Thymus (tissue), 14 donors: ENCODE measurements around the gene CAND1. TPM values are rescaled to one million over a fixed set of nuclear protein-coding genes. Genes with fewer than 3 reads are reported as not detected.

ENCODE experiments used
- DNase-seq, 9 donors: peaks; one replicate each; pipeline ENCODE4 v3.0.0-alpha.2; 2013; ENCODE audit warnings: low spot score in 9 of 9, low read depth in 6 of 9, missing footprints in 1 of 9
- H3K27ac ChIP-seq, 2 donors: one replicate each; pipeline ENCODE4 v1.5.1; 2013; ENCODE audit warnings: control low read depth in 1 of 2, low read depth in 1 of 2, low read length in 1 of 2, mild to moderate bottlenecking in 1 of 2, moderate library complexity in 1 of 2
- H3K27me3 ChIP-seq, 2 donors: one replicate each; pipeline ENCODE4 v1.5.1; 2013; ENCODE audit warnings: low read length in 1 of 2; ENCODE audit not compliant: control insufficient read depth in 2 of 2, insufficient read depth in 1 of 2
- H3K36me3 ChIP-seq, 2 donors: one replicate each; pipeline ENCODE4 v1.5.1; 2013; ENCODE audit warnings: low read length in 1 of 2, mild to moderate bottlenecking in 1 of 2, moderate library complexity in 1 of 2; ENCODE audit not compliant: control insufficient read depth in 2 of 2, insufficient read depth in 2 of 2
- H3K4me1 ChIP-seq, 2 donors: one replicate each; pipeline ENCODE4 v1.5.1; 2013; ENCODE audit warnings: low read length in 2 of 2; ENCODE audit not compliant: control insufficient read depth in 2 of 2, insufficient read depth in 2 of 2
- H3K4me3 ChIP-seq, 2 donors: one replicate each; pipeline ENCODE4 v1.5.1; 2013; ENCODE audit warnings: low read length in 2 of 2, control low read depth in 1 of 2, mild to moderate bottlenecking in 1 of 2
- H3K9me3 ChIP-seq, 2 donors: one replicate each; pipeline ENCODE4 v1.5.1; 2013; ENCODE audit warnings: low read length in 1 of 2, mild to moderate bottlenecking in 1 of 2; ENCODE audit not compliant: control insufficient read depth in 2 of 2, insufficient read depth in 1 of 2
- WGBS: extraction: QIAGEN DNeasy Blood & Tissue Kit; methylation state at CpG from one replicate; pipeline ENCODE4 v1.1.7; 2013; 5-methylcytosine and 5-hydroxymethylcytosine counted together
- long read RNA-seq, 10 donors: transcript quantifications; one replicate each; lab custom pipeline, GENCODE V29; 2026
- polyA plus RNA-seq: library from polyadenylated mRNA; stranded (reverse); fragments of 200-250 nt; gene quantifications from one replicate; pipeline ENCODE4 v1.2.3, GENCODE V29; 2013
- total RNA-seq: library from RNA; stranded (reverse); fragments of 120-200 nt; gene quantifications from one replicate; pipeline ENCODE4 v1.2.4, GENCODE V29; 2013
- donor health status: healthy.

Gene CAND1
- total RNA-seq (98.4 TPM), polyA plus RNA-seq (43.3 TPM)
- long read RNA-seq, donor 1, result 0 reads
- long read RNA-seq, donor 2, result 0 reads
- long read RNA-seq, donor 3, full-length matches to known transcripts, result 16 of 34 reads
- long read RNA-seq, donor 3, partial matches to known transcripts, result 18 of 34 reads
- long read RNA-seq, donor 3, other reads (novel, unspliced or antisense), result 0 of 34 reads
- long read RNA-seq, donor 4, full-length matches to known transcripts, result 4 of 11 reads
- long read RNA-seq, donor 4, partial matches to known transcripts, result 7 of 11 reads
- long read RNA-seq, donor 4, other reads (novel, unspliced or antisense), result 0 of 11 reads
- long read RNA-seq, donor 5, full-length matches to known transcripts, result 21 of 39 reads
- long read RNA-seq, donor 5, partial matches to known transcripts, result 18 of 39 reads
- long read RNA-seq, donor 5, other reads (novel, unspliced or antisense), result 0 of 39 reads
- long read RNA-seq, donor 6, full-length matches to known transcripts, result 9 of 59 reads
- long read RNA-seq, donor 6, partial matches to known transcripts, result 50 of 59 reads
- long read RNA-seq, donor 6, other reads (novel, unspliced or antisense), result 0 of 59 reads
- long read RNA-seq, donor 7, full-length matches to known transcripts, result 17 of 23 reads
- long read RNA-seq, donor 7, partial matches to known transcripts, result 6 of 23 reads
- long read RNA-seq, donor 7, other reads (novel, unspliced or antisense), result 0 of 23 reads
- long read RNA-seq, donor 8, full-length matches to known transcripts, result 5 of 5 reads
- long read RNA-seq, donor 8, partial matches to known transcripts, result 0 of 5 reads
- long read RNA-seq, donor 8, other reads (novel, unspliced or antisense), result 0 of 5 reads
- long read RNA-seq, donor 9, full-length matches to known transcripts, result 17 of 25 reads
- long read RNA-seq, donor 9, partial matches to known transcripts, result 8 of 25 reads
- long read RNA-seq, donor 9, other reads (novel, unspliced or antisense), result 0 of 25 reads
- long read RNA-seq, donor 10, full-length matches to known transcripts, result 17 of 24 reads
- long read RNA-seq, donor 10, partial matches to known transcripts, result 7 of 24 reads
- long read RNA-seq, donor 10, other reads (novel, unspliced or antisense), result 0 of 24 reads

DNA sequence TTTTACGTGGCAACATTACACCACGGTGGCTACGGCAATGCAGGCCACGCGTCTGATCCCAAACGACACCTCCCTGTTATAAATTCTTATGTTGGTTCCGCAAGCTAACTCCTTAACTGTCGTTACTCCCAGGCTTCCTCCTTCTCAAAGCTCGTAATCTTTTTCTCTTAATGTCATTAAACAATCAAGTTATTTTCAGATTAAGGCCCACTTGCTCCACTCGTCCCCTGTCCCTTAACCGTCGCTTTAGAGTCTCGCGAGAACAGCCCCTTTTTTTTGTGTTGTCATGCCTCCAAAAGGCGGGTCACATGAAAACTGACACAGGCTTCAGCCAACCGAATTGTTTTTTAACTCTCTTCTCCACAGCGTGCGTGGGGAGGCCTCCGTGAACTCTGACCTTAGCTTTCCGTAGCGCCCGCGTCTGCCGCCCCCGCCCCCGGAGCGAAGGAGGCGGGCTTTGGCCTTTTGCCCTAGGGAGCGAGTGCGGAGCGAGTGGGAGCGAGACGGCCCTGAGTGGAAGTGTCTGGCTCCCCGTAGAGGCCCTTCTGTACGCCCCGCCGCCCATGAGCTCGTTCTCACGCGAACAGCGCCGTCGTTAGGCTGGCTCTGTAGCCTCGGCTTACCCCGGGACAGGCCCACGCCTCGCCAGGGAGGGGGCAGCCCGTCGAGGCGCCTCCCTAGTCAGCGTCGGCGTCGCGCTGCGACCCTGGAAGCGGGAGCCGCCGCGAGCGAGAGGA, at the start of gene CAND1:
Gene CAND1 (plus strand): TSS at position 463 of the 737 bp plus-strand sequence. CDS start 360 bp downstream, outside the sequence.
- peak; percentile 98 to 100 (median 99) for DNase-seq
- H3K4me3 ChIP-seq, result peak within 1 kb of the TSS; percentile 85 to 94
- WGBS, result under 1% methylated on average over 61 of the region's 61 CpGs
- peaks cover 0 to 3% of the 10 kb centered on the region in 2 donors for H3K36me3 ChIP-seq
- peaks cover 0 to 9% of the 10 kb centered on the region in 2 donors for H3K4me1 ChIP-seq
- H3K9me3 ChIP-seq, result peaks cover 0 to 5% of the 10 kb centered on the region in 2 donors
- H3K27ac ChIP-seq, result peak within 1 kb of the TSS; percentile 99
- no peaks in the 10 kb centered on the region for H3K27me3 ChIP-seq

DNA sequence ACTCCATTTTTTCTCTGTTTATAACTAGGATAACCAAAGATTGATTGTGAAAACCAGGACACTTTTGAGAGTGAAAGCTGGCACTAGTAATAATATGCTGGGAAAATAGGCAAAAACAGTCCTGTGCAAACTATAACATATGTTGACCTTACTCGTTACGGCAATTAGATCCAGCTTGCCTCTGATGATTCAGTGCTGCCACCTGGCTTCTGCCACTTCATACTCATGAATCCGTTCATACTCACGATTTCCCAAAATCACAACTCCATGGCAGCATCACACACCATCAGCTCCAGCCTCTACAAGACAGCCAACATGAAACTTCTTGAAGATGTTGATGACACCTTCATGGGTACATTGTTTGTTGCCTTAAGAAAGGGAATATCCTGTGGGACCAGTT, 49.1 kb upstream of the CAND1 start:
- Histone ChIP-seq H3K27ac (no peak overlapping the region), H3K9me3 (no peaks in the 10 kb centered on the region), H3K4me1 (no peaks in the 10 kb centered on the region), H3K27me3 (peaks cover 0 to 2% of the 10 kb centered on the region in 2 donors), H3K36me3 (no peaks in the 10 kb centered on the region), H3K4me3 (no peak overlapping the region)
- WGBS, result 81% methylated on average over 4 of the region's 4 CpGs
- no peak for DNase-seq

DNA sequence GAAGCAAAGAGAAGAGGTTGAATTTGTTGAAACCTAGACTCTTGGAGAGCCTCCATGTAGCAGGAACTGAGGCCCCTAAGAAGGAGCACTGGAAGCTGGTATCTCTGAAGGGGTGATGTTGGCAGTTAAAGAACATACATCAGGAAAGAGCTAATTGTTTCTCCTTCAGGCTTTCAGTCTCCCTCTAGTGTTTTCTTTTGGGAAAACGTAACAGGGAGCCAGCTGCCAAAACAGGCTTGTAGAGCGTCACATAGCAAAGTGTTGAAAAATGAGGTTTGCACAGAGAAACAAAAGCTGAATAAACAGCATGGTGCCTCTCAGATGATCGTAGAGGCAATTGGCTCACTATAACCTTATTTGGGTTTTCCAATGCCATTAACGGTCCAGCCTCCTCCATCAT, 46.9 kb upstream of the CAND1 start:
- no peaks in the 10 kb centered on the region for H3K4me1 ChIP-seq
- no peaks in the 10 kb centered on the region for H3K9me3 ChIP-seq
- no peak overlapping the region for H3K27ac ChIP-seq
- no peak for DNase-seq
- no peaks in the 10 kb centered on the region for H3K36me3 ChIP-seq
- WGBS, result 78% methylated on average over 4 of the region's 4 CpGs
- H3K27me3 ChIP-seq, result peaks cover 0 to 2% of the 10 kb centered on the region in 2 donors
- no peak overlapping the region for H3K4me3 ChIP-seq

DNA sequence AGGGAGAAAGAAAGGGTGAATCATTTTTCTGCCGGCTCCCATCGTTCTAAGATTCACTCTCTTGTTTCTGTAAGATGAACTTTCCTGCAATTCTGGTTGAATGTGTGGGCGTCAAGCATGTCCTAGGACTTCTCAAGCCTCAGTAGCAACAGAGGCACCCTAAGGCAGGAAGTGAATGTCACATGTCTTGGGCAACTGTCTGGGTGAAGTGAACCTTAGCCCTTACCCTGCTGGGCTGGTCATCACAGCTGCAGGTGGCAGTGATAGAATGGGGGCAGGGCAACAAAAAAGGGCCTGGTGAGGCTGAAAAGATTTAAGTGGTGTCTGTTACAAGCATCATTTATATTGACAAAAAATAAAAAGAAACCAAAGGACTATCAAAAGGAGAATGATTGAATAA, 45.9 kb upstream of the CAND1 start:
- DNase-seq, result no peak
- 89% methylated on average over 3 of the region's 3 CpGs for WGBS

DNA sequence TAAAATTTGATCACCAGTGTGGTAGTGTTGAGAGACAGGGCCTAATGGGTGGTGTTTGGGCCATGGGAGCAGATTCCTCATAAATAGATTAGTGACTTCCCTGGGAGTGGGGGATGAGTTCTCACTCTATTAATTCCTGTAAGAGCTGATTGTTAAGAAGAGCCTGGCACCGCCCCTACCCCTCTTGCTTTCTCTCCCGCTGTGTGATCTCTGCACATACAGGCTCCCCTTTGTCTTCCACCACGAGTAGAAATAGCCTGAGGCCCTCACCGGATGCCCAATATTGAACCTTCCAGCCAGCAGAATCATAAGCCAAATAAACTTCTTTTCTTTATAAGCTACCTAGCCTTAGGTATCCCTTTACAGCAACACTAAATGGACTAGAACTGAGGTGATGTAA, 31.9 kb upstream of the CAND1 start:
- no peak for DNase-seq
- Histone ChIP-seq H3K9me3 (no peaks in the 10 kb centered on the region), H3K4me1 (no peaks in the 10 kb centered on the region), H3K27ac (no peak overlapping the region), H3K36me3 (no peaks in the 10 kb centered on the region), H3K4me3 (no peak overlapping the region), H3K27me3 (no peaks in the 10 kb centered on the region)
- WGBS, result 74% methylated on average over 4 of the region's 4 CpGs

More for the DNA sequence above, 45.9 kb upstream of the CAND1 start:
- H3K9me3 ChIP-seq, result no peaks in the 10 kb centered on the region
- H3K27ac ChIP-seq, result no peak overlapping the region
- no peaks in the 10 kb centered on the region for H3K27me3 ChIP-seq
- H3K36me3 ChIP-seq, result no peaks in the 10 kb centered on the region
- H3K4me1 ChIP-seq, result no peaks in the 10 kb centered on the region
- no peak overlapping the region for H3K4me3 ChIP-seq

DNA sequence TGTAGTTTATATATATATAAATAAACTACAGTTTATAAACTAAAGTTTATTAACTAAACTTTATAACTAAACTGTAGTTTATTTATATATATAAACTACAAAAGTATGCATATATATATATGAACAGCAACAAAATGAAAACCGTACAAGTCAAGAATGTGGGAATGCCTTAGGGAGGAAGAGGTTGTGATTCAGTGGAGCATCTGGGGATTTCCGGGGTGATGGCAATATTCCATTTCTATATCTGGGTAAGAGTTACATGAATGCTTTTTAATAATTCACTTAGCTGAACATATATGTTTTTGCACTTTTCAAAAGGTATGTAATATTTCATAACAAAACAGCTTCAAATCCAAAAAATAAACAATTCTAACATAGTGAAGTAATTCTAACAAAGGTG, 30.1 kb upstream of the CAND1 start:
- H3K27ac ChIP-seq, result no peak overlapping the region
- WGBS, result 87% methylated on average over 2 of the region's 2 CpGs
- H3K4me1 ChIP-seq, result no peaks in the 10 kb centered on the region
- H3K9me3 ChIP-seq, result no peaks in the 10 kb centered on the region
- H3K27me3 ChIP-seq, result no peaks in the 10 kb centered on the region
- no peaks in the 10 kb centered on the region for H3K36me3 ChIP-seq
- H3K4me3 ChIP-seq, result no peak overlapping the region
- DNase-seq, result no peak

DNA sequence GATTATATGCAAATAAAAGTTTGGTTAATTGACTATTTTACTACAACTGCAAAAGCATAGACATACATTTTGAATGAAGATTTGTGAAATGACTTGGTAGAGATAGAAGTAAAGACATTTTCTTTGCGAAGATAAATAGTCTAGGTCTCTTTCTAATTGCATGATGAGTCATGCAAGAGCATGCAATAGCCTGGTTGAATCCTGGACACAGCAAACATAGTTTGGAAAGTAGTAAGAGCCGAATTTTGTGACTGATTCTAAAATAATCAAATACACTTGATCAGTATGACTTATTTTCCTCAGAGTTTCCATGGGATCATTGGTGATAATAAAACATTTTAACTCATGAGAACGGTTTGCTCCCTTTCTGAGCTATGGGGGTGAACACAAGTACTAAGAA, 27.7 kb upstream of the CAND1 start:
- 98% methylated on average over 3 of the region's 3 CpGs for WGBS
- H3K27me3 ChIP-seq, result no peaks in the 10 kb centered on the region
- H3K27ac ChIP-seq, result no peak overlapping the region
- no peak for DNase-seq
- H3K4me1 ChIP-seq, result no peaks in the 10 kb centered on the region
- no peaks in the 10 kb centered on the region for H3K9me3 ChIP-seq
- no peaks in the 10 kb centered on the region for H3K36me3 ChIP-seq
- no peak overlapping the region for H3K4me3 ChIP-seq

DNA sequence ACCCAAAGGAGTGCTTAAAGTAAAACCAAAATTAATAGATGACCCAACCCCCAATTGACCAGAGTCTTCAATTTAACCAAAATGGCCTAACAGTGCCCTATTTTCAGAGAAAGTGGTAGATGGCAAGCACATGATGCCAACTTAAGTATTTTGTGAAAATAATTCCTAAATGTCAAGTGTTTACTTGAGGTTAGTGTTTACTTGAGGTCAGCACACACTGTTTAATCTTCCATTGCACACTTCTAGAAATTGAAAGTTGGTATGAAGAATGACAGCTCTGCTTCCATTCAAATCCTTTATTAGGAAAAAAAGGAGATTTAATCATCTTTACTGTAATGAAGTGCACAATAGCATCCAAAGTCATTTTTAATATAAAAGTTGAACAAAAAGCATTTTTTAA, 25.9 kb upstream of the CAND1 start:
- H3K4me3 ChIP-seq, result no peak overlapping the region
- H3K36me3 ChIP-seq, result no peaks in the 10 kb centered on the region
- H3K9me3 ChIP-seq, result no peaks in the 10 kb centered on the region
- DNase-seq, result no peak
- no peaks in the 10 kb centered on the region for H3K4me1 ChIP-seq
- no peak overlapping the region for H3K27ac ChIP-seq
- H3K27me3 ChIP-seq, result no peaks in the 10 kb centered on the region
